ENCODE measurements around the gene TLE1. TPM values are rescaled to one million over a fixed set of nuclear protein-coding genes. Genes with fewer than 3 reads are reported as not detected.

Gene TLE1
- total RNA-seq, 1 donor from 2014 or later = 60.6 TPM

- no peak overlapping the region for H3K27ac Mint-ChIP-seq (ENCODE audit: unreplicated experiment)
- H3K36me3 Mint-ChIP-seq (ENCODE audit: unreplicated experiment) = no peaks in the 10 kb centered on the region
- no peak overlapping the region for H3K4me3 Mint-ChIP-seq (ENCODE audit: unreplicated experiment)
- no peaks in the 10 kb centered on the region for H3K9me3 Mint-ChIP-seq (ENCODE audit: unreplicated experiment)
- peaks cover 28% of the 10 kb centered on the region for H3K4me1 Mint-ChIP-seq (ENCODE audit: unreplicated experiment)
- TF ChIP-seq, protein P1, sequence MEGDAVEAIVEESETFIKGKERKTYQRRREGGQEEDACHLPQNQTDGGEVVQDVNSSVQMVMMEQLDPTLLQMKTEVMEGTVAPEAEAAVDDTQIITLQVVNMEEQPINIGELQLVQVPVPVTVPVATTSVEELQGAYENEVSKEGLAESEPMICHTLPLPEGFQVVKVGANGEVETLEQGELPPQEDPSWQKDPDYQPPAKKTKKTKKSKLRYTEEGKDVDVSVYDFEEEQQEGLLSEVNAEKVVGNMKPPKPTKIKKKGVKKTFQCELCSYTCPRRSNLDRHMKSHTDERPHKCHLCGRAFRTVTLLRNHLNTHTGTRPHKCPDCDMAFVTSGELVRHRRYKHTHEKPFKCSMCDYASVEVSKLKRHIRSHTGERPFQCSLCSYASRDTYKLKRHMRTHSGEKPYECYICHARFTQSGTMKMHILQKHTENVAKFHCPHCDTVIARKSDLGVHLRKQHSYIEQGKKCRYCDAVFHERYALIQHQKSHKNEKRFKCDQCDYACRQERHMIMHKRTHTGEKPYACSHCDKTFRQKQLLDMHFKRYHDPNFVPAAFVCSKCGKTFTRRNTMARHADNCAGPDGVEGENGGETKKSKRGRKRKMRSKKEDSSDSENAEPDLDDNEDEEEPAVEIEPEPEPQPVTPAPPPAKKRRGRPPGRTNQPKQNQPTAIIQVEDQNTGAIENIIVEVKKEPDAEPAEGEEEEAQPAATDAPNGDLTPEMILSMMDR (IDR thresholded peaks at IDR 0.05) = no peak
- H3K27me3 Mint-ChIP-seq (ENCODE audit: unreplicated experiment) = no peaks in the 10 kb centered on the region
- DNase-seq (ENCODE audit: extremely low spot score, unreplicated experiment) = no peak
Observed at GRCh38 chr9:81536242-81537025, 152.9 kb downstream of the TLE1 start.

DNA sequence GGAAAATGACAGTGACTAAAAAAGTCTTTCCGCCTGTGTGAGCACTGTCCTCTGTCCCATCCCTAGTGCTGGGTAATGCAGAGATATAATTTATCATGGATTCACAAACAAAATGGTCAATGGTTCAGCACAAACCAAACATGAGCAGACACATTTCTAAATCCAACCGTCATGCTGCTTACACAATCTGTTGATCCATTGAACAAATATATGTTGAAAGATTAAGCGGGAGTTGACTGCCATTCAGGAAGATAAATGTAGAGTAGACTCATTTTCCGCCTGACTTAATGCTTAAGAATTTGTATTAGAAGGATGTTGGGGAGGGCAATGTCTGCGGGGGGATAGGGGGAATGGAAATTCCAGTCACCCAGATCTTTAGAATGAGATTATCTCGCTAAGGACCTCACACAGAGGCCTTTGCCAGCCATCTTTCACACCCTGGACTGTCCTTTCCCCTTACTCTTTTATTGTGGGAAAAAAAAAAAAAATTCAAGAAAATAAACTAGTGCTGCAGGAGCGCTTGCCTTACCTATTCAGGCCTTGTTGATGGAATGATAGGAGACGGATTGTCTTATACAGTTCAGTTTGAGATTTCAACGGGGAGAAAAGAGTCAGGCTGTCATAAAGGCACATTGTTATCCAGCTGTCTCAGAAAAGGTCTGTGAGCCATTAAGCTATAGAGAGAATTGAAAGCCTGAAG lies 153.7 kb downstream of the TLE1 start:
- H3K4me3 Mint-ChIP-seq (ENCODE audit: unreplicated experiment) = no peak overlapping the region
- no peaks in the 10 kb centered on the region for H3K9me3 Mint-ChIP-seq (ENCODE audit: unreplicated experiment)
- no peaks in the 10 kb centered on the region for H3K27me3 Mint-ChIP-seq (ENCODE audit: unreplicated experiment)
- TF ChIP-seq, protein P1 (IDR thresholded peaks at IDR 0.05) = no peak
- no peak overlapping the region for H3K27ac Mint-ChIP-seq (ENCODE audit: unreplicated experiment)
- H3K4me1 Mint-ChIP-seq (ENCODE audit: unreplicated experiment) = peaks cover 27% of the 10 kb centered on the region
- no peak for DNase-seq (ENCODE audit: extremely low spot score, unreplicated experiment)
- no peaks in the 10 kb centered on the region for H3K36me3 Mint-ChIP-seq (ENCODE audit: unreplicated experiment)

DNA sequence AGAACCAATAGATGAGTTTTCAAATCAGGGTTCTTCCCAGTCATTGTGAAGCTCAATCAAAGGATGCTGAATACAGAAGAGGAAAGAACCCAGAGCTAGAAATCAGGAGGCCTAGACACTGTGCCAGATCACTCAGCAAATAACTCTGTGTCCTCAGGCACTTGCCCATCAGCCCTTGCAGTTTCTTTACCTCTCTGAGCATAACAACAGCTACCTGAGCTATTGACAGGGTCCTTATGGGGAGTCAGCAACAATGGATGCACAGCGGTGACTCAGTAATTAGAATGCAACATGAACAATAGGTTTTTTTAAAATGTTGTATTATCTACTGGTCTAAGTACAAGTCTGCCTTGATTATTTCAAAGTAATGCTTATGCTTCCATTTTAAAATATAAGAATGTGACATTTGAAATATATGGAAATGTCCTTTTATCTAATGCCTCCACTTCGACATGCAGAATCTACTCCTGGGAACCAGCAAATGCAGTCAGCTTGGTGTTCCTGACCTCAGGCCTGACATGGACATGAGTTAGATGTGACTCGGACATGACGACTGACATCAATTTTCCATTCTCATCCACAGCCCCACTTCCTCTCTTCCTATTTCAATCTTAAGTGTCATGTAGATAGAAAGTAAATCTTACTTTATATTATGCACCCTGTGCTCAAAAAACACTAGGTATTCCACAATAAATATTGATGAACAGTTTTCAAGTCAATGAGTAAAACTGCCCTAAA lies 155.0 kb downstream of the TLE1 start:
- H3K27me3 Mint-ChIP-seq (ENCODE audit: unreplicated experiment) = no peaks in the 10 kb centered on the region
- DNase-seq (ENCODE audit: extremely low spot score, unreplicated experiment) = no peak
- TF ChIP-seq, protein P1 (IDR thresholded peaks at IDR 0.05) = no peak
- H3K4me1 Mint-ChIP-seq (ENCODE audit: unreplicated experiment) = peaks cover 31% of the 10 kb centered on the region
- no peaks in the 10 kb centered on the region for H3K36me3 Mint-ChIP-seq (ENCODE audit: unreplicated experiment)
- H3K4me3 Mint-ChIP-seq (ENCODE audit: unreplicated experiment) = no peak overlapping the region
- no peak overlapping the region for H3K27ac Mint-ChIP-seq (ENCODE audit: unreplicated experiment)
- H3K9me3 Mint-ChIP-seq (ENCODE audit: unreplicated experiment) = no peaks in the 10 kb centered on the region

Other genes with a start within 250 kb of the TLE1 start
- not detected in 2 replicates for gene SPATA31D4, start 238.9 kb upstream of the TLE1 start, total RNA-seq

Data from osteocyte (in vitro differentiated cells).